AG09319 (cell line): ENCODE results near the gene ZC2HC1B.

ENCODE experiments used
- DNase-seq: peaks from one replicate; pipeline ENCODE4 v3.0.0-alpha.2; 2010; ENCODE audit warnings: low read depth; ENCODE audit errors: extremely low read depth
- TF ChIP-seq, protein P1 (sequence below): IDR thresholded peaks from 2 replicates; pipeline ENCODE4 v1.5.1; 2011; ENCODE audit warnings: low read depth, mild to moderate bottlenecking, inconsistent platforms, low read length, moderate library complexity

Gene ZC2HC1B

DNA sequence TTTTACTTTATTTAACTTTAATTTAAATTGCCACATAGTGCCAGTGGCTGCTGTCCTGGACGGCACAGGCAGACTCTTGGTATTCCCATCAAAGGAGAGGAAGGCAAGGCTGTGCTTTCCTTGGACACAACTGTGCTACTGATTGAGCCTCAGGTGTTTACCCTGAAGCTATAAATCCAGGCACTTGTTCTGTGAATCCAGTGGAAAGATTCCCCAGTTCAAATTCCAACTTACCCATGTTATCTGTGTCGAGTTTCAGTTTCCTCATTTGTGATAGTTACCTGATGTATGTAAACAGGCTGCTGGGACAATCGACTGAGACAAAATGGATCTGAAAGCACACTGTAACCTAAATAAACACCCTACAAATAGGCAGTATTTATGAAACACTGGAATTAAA lies 86.6 kb downstream of the ZC2HC1B start:
- no peak for DNase-seq
- TF ChIP-seq, protein P1, sequence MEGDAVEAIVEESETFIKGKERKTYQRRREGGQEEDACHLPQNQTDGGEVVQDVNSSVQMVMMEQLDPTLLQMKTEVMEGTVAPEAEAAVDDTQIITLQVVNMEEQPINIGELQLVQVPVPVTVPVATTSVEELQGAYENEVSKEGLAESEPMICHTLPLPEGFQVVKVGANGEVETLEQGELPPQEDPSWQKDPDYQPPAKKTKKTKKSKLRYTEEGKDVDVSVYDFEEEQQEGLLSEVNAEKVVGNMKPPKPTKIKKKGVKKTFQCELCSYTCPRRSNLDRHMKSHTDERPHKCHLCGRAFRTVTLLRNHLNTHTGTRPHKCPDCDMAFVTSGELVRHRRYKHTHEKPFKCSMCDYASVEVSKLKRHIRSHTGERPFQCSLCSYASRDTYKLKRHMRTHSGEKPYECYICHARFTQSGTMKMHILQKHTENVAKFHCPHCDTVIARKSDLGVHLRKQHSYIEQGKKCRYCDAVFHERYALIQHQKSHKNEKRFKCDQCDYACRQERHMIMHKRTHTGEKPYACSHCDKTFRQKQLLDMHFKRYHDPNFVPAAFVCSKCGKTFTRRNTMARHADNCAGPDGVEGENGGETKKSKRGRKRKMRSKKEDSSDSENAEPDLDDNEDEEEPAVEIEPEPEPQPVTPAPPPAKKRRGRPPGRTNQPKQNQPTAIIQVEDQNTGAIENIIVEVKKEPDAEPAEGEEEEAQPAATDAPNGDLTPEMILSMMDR, result no peak

GRCh38 chr6:143952060-143952778 lies 87.9 kb downstream of the ZC2HC1B start:
- no peak for DNase-seq
- TF ChIP-seq, protein P1, result no peak

DNA sequence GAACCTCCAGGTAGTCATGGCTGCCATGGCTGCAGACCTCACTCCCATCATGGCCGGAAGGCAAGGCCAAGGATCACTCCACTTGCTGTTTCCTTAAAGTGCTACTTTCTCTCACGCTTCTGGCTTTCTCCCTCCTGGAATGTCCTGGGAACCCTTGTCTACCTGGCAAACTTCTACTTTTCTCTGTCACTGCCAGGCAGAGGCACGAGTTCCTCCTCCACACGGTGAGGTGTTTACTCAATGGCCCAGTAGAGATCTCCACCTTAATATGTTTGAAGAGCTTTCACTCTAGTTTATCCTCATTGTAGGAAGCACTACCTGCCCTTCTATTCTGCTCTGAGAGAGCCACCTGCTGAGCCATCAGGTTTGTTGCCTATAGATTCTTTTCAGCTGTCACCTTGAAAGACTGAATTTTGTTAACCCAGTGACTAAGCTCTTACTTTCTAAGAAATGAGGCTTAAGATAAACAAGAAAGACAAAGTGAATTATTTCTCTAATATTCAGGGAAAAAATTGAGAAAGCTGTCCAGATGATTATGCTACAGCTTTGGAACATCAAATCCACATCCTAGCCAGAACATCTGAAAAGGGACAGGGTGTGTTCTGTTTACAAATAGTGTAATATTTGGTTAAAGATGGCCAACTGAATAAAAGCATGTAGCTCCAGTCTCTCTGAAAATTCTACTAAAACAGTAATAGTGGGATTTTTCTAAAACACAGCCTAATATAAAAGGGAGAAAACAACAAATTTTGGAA lies 88.8 kb downstream of the ZC2HC1B start:
- DNase-seq, result no peak
- TF ChIP-seq, protein P1, result no peak

- DNase-seq, result no peak
- TF ChIP-seq, protein P1, result no peak
Measured at GRCh38 chr6:143953922-143954321, 89.6 kb downstream of the ZC2HC1B start.

DNA sequence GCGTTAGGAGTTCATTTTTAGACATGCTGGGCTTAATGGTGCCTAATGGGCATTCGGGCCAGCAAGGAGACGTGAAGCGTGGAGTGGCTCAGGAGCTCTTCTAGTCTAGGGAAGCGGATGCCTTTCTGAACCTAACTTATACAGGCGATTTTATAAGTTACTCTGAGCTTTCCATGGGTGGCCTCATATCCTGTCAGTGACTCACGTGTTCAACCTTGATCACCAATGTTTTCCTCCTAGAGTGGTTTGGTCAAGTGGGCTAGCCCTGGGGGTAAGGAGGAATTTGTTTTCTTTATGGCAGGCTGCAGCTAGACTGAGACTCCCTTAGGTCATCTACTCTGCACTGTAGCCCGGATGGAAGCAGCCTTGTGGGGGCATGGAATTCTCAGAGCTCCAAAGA lies 91.7 kb downstream of the ZC2HC1B start:
- TF ChIP-seq, protein P1, result no peak
- no peak for DNase-seq

DNA sequence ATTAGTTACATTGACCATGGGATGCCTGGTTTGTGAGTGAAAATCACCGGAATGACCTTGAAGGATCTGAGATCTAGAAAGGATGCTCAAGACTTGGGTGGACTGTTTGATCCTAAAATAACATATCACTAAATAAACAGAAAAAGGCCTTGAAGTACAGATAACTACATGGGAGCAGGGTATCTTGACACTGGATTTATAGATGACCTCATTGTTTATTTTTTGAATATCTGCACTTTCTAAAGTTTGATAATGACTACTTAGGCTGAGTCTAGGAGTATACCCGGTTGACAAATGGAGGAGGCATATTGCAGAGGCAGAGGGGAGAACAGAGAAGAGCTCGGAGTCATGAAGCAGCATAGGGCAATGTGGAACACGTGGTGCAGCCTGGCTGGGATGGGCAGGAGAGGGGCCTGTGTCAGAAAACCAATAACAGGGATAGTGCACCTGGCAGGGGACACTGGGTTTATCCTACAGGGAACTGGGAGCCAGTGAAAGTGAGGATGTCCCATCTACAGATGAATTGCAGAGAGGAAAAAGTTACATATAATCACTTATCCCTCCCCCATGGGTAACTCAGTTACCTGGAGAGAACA lies 93.5 kb downstream of the ZC2HC1B start:
- no peak for DNase-seq
- TF ChIP-seq, protein P1, result no peak
